Endothelial cell of umbilical vein (primary cell): ENCODE data around the gene YWHAQ. TPM values are rescaled to one million over a fixed set of nuclear protein-coding genes. Genes with fewer than 3 reads are reported as not detected.

Source experiments
- BruUV-seq: library from RNA; stranded (reverse); fragments of 400-500 nt; replicated peaks from 2 replicates; lab custom pipeline; 2021; lab: Mats Ljungman, UMichigan
- CTCF ChIA-PET: fragments of 300-600, 350-600 bp; sonication (Branson Sonifier 250); formaldehyde crosslinking; loops from one replicate; lab custom pipeline; 2021; ENCODE audit warnings: antibody characterized with exemption, inconsistent platforms; lab: Charles Lee
- POLR2A ChIA-PET: fragments of 300-600, 350-600 bp; sonication (Branson Sonifier 250); formaldehyde crosslinking; loops from one replicate; lab custom pipeline; 2021; ENCODE audit warnings: antibody characterized with exemption, inconsistent platforms; lab: Charles Lee
- DNase-seq: peaks from one replicate; pipeline ENCODE4 v3.0.0-alpha.2; 2011; ENCODE audit warnings: low read depth, low spot score
- FAIRE-seq: peaks from 2 replicates; lab custom pipeline; 2011; peaks lifted over from hg19 to GRCh38; lab: Jason Lieb, UNC
- H2AFZ ChIP-seq: 2 replicates; pipeline ENCODE4 v1.6.0; 2012; ENCODE audit warnings: low read depth, low read length, control low read depth, inconsistent platforms
- H3K27ac ChIP-seq: 2 replicates; pipeline ENCODE4 v1.5.1; 2011; ENCODE audit warnings: low read depth, mild to moderate bottlenecking, control low read depth, low read length, moderate library complexity; ENCODE audit not compliant: insufficient read depth
- H3K27me3 ChIP-seq, 2 experiments: 2 replicates each; pipeline versions ENCODE4 v1.6.0 to v1.6.1; 2011; ENCODE audit warnings: low read length in 2 of 2, mixed read lengths in 1 of 2; ENCODE audit not compliant: control insufficient read depth in 2 of 2, insufficient read depth in 2 of 2
- H3K36me3 ChIP-seq, 2 experiments: 2 replicates in 1 of 2; 3 replicates in 1 of 2; pipeline ENCODE4 v1.5.1; 2011; ENCODE audit warnings: low read length in 2 of 2, mild to moderate bottlenecking in 1 of 2, moderate library complexity in 1 of 2; ENCODE audit not compliant: control insufficient read depth in 2 of 2, insufficient read depth in 2 of 2; ENCODE audit errors: extremely low read depth in 1 of 2
- H3K4me1 ChIP-seq: 3 replicates; pipeline ENCODE4 v1.5.1; 2011; ENCODE audit warnings: mild to moderate bottlenecking, low read length; ENCODE audit not compliant: control insufficient read depth, insufficient read depth; ENCODE audit errors: extremely low read depth
- H3K4me2 ChIP-seq: 2 replicates; pipeline ENCODE4 v1.6.1; 2011; ENCODE audit warnings: low read length, control low read depth, mixed read lengths; ENCODE audit not compliant: insufficient read depth
- H3K4me3 ChIP-seq, 3 experiments: fragments of 200-600 bp in 1 of 3; sonication (generic), shearing (Covaris generic) in 1 of 3; replicated peaks in 1 of 3; 2 replicates each; pipeline ENCODE4 v1.5.1; 2011 to 2016; ENCODE audit warnings: control low read depth in 3 of 3, low read length in 3 of 3, mild to moderate bottlenecking in 2 of 3, inconsistent platforms in 1 of 3, low read depth in 1 of 3, moderate library complexity in 1 of 3; ENCODE audit not compliant: insufficient read depth in 1 of 3
- H3K79me2 ChIP-seq: 2 replicates; pipeline ENCODE4 v1.6.0; 2012; ENCODE audit warnings: low read length, inconsistent platforms; ENCODE audit not compliant: control insufficient read depth, insufficient read depth
- H3K9ac ChIP-seq: replicated peaks from 2 replicates; pipeline ENCODE3; 2011; ENCODE audit warnings: low read length, control low read depth; ENCODE audit not compliant: insufficient read depth; ENCODE audit errors: extremely low read depth
- H3K9me1 ChIP-seq: replicated peaks from 3 replicates; pipeline ENCODE4 v1.6.0; 2011; ENCODE audit warnings: mild to moderate bottlenecking, low read length; ENCODE audit not compliant: control insufficient read depth, insufficient read depth; ENCODE audit errors: extremely low read depth
- H3K9me3 ChIP-seq: replicated peaks from 2 replicates; pipeline ENCODE4 v1.5.1; 2012; ENCODE audit warnings: low read length, inconsistent platforms; ENCODE audit not compliant: control insufficient read depth, insufficient read depth
- H4K20me1 ChIP-seq: replicated peaks from 2 replicates; pipeline ENCODE3; 2011; ENCODE audit warnings: mild to moderate bottlenecking, low read length; ENCODE audit not compliant: control insufficient read depth, insufficient read depth; ENCODE audit errors: extremely low read depth
- CTCF ChIP-seq, 2 donors: IDR thresholded peaks; 1 replicate in 1 of 2; 2 replicates in 1 of 2; pipeline ENCODE4 v1.5.1; 2011; ENCODE audit warnings: low read length in 2 of 2, mild to moderate bottlenecking in 2 of 2, moderate library complexity in 2 of 2, control low read depth in 1 of 2, inconsistent platforms in 1 of 2, low read depth in 1 of 2; ENCODE audit not compliant: insufficient read depth in 1 of 2; ENCODE audit errors: extremely low read depth in 1 of 2
- EZH2 ChIP-seq: IDR thresholded peaks from 2 replicates; pipeline ENCODE4 v1.6.1; 2012; ENCODE audit warnings: borderline replicate concordance, low read depth, mild to moderate bottlenecking, moderate library complexity, low read length, inconsistent platforms; ENCODE audit not compliant: severe bottlenecking
- FOS ChIP-seq: IDR thresholded peaks from 2 replicates; pipeline ENCODE4 v1.6.1; 2011; ENCODE audit warnings: mild to moderate bottlenecking, low read length, moderate library complexity, borderline replicate concordance; ENCODE audit not compliant: insufficient read depth
- GATA2 ChIP-seq: IDR thresholded peaks from 2 replicates; pipeline ENCODE4 v1.7.0; 2011; ENCODE audit warnings: low read depth, mild to moderate bottlenecking, moderate library complexity, mixed read lengths, low read length; ENCODE audit not compliant: insufficient read length, insufficient read depth
- JUN ChIP-seq: IDR thresholded peaks from 2 replicates; pipeline ENCODE4 v1.6.1; 2011; ENCODE audit warnings: borderline replicate concordance, low read depth; ENCODE audit not compliant: insufficient read length, insufficient read depth
- MAX ChIP-seq: IDR thresholded peaks from 2 replicates; pipeline ENCODE4 v1.6.1; 2011; ENCODE audit not compliant: insufficient read depth, insufficient read length
- MYC ChIP-seq: IDR thresholded peaks from one replicate; pipeline ENCODE4 v1.6.1; 2011; ENCODE audit warnings: mild to moderate bottlenecking, low read depth, low read length
- POLR2A ChIP-seq: IDR thresholded peaks from 2 replicates; pipeline ENCODE4 v1.6.1; 2012; ENCODE audit warnings: low read depth, mild to moderate bottlenecking, control low read depth, low read length
- POLR2AphosphoS5 ChIP-seq: IDR thresholded peaks from 2 replicates; pipeline ENCODE4 v1.6.1; 2012; ENCODE audit warnings: low read depth, mild to moderate bottlenecking, control low read depth, low read length, moderate library complexity; ENCODE audit not compliant: insufficient read depth
- dilution Hi-C: fragments of 300-500 bp; cut with MboI; formaldehyde crosslinking; loops from one replicate; pipeline ENCODE4 v1.15.0; 2019; ENCODE audit warnings: low sequenced_read_pairs; ENCODE audit not compliant: extremely low pct_ligation_motif_present
- intact Hi-C: fragments of 100-400 bp; cut with micrococcal nuclease; formaldehyde crosslinking; loops from one replicate; pipeline ENCODE4 v1.10.0; 2022
- polyA plus RNA-seq, 4 experiments: library from polyadenylated mRNA; depleted of rRNA in 3 of 4; stranded (reverse) in 3 of 4; unstranded in 1 of 4; fragments of >200 nt; gene quantifications; 2 replicates each; pipeline versions ENCODE4 v1.2.1 to v1.2.3, GENCODE V29; 2011 to 2012; ENCODE audit warnings: missing spikeins in 1 of 4
- total RNA-seq: library from RNA; stranded (reverse); gene quantifications from 2 replicates; pipeline ENCODE4 v1.2.3, GENCODE V29; 2021

Gene YWHAQ
- total and polyA plus RNA-seq, 2 donors (not counting 3 experiments of a cell fraction or from before 2014, with no cell fraction given) = 217 to 456 TPM

- Histone ChIP-seq H3K27ac (peak overlapping the region; percentile 43), H3K27me3 (no peaks in the 10 kb centered on the region), H3K9me3 (no peaks in the 10 kb centered on the region), H3K4me2 (peak overlapping the region; percentile 32), H2AFZ (no peak overlapping the region), H3K36me3 (no peaks in the 10 kb centered on the region), H3K9me1 (no peaks in the 10 kb centered on the region), H3K9ac (no peak overlapping the region), H3K4me1 (peaks cover 14% of the 10 kb centered on the region), H3K79me2 (no peaks in the 10 kb centered on the region), H4K20me1 (no peaks in the 10 kb centered on the region), H3K4me3 (no peak overlapping the region)
- BruUV-seq = no TSS peak
- no peak for TF ChIP-seq JUN
- no peak for TF ChIP-seq POLR2AphosphoS5
- TF ChIP-seq GATA2 = no peak
- no peak for TF ChIP-seq POLR2A
- no peak for TF ChIP-seq FOS
- intact Hi-C loops (loop anchor here (1.0 to 2.0 kb wide), 2 partner anchors 28 to 44 kb away; no protein-coding TSS in a partner anchor), dilution Hi-C loops (no loop called here)
- DNase-seq (no peak), FAIRE-seq (no peak)
- ChIA-PET POLR2A (interaction anchor here (0.6 kb wide), 1 partner anchor 940 kb away, joined by 3 read pairs; no protein-coding TSS in a partner anchor), CTCF (interaction anchor here (0.9 to 1.8 kb wide), 6 partner anchors 9 to 44 kb away, joined by 3 to 6 read pairs (median 5); partner anchors contain the start of gene YWHAQ)
These were observed 44.2 kb upstream of the YWHAQ start for GRCh38 chr2:9674891-9675414.

DNA sequence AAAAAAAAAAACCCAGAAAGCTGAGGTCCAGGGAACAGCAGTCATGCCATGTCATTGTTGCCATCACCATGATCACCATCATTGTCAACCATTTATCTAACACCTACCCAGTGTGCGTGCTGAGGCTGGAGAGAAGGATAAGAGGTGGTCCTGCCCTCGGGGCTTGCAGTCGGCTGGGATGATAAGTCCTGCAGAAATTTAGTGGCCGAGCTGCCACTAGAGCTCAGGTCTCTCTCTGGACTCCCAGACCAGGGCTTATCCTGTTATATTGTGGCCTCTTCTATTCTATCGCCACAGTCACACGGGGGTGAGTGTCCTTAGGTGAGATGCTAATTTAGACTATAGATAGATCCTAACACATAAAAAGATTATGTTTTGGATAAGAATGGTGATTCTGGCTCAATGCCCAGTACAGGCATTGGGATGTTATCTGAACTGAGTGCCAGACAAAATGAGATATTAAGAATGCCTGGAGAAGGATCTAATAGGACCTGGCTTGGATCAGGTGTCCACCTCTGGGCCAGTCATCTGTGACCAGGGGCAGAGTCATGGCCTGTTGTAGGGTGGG is 43.2 kb upstream of the YWHAQ start:
- FAIRE-seq (no peak), DNase-seq (no peak)
- Histone ChIP-seq H4K20me1 (no peaks in the 10 kb centered on the region), H3K9me3 (no peaks in the 10 kb centered on the region), H3K4me1 (peaks cover 14% of the 10 kb centered on the region), H3K27me3 (no peaks in the 10 kb centered on the region), H3K79me2 (no peaks in the 10 kb centered on the region), H3K36me3 (no peaks in the 10 kb centered on the region), H3K4me2 (no peak overlapping the region), H3K9me1 (no peaks in the 10 kb centered on the region), H3K9ac (no peak overlapping the region), H3K4me3 (no peak overlapping the region), H2AFZ (no peak overlapping the region), H3K27ac (no peak overlapping the region)
- dilution Hi-C loops (no loop called here), intact Hi-C loops (loop anchor here (2.0 kb wide), 1 partner anchor 29 kb away; no protein-coding TSS in a partner anchor)
- no TSS peak for BruUV-seq
- ChIA-PET CTCF (no interaction called here), POLR2A (no interaction called here)
- TF ChIP-seq POLR2A (no peak), JUN (no peak), GATA2 (no peak), EZH2 (no peak), CTCF (IDR thresholded peaks at IDR 0.05; ENCODE audit: extremely low read depth in 1 of 2, insufficient read depth in 1 of 2, low read depth in 1 of 2, low read length in 2 of 2) (no peak), MAX (no peak), FOS (no peak), POLR2AphosphoS5 (no peak), MYC (no peak)
